HFF-Myc (cell line): ENCODE results near the gene IRX6.

ENCODE experiments used
- DNase-seq: peaks from one replicate; pipeline ENCODE4 v3.0.0-alpha.2; 2011; ENCODE audit warnings: low read depth; ENCODE audit errors: extremely low read depth
- H3K4me3 ChIP-seq: replicated peaks from 2 replicates; pipeline ENCODE4 v1.5.1; 2011; ENCODE audit warnings: low read depth, mild to moderate bottlenecking, control low read depth, low read length
- CTCF ChIP-seq: IDR thresholded peaks from 2 replicates; pipeline ENCODE4 v1.5.1; 2012; ENCODE audit warnings: mild to moderate bottlenecking, low read depth, low read length, control low read depth; ENCODE audit errors: missing control alignments

Gene IRX6

GRCh38 chr16:55351936-55352335, 27.9 kb downstream of the IRX6 start:
- no peak for DNase-seq
- no peak for TF ChIP-seq CTCF
- no peak overlapping the region for H3K4me3 ChIP-seq

- DNase-seq: no peak
- no peak for TF ChIP-seq CTCF
- H3K4me3 ChIP-seq: no peak overlapping the region
Measured at GRCh38 chr16:55357241-55357640, 33.2 kb downstream of the IRX6 start.

- no peak for DNase-seq
- H3K4me3 ChIP-seq: no peak overlapping the region
- no peak for TF ChIP-seq CTCF
Measured at GRCh38 chr16:55359946-55360345, 35.9 kb downstream of the IRX6 start.

GRCh38 chr16:55364811-55365210, 40.8 kb downstream of the IRX6 start:
- TF ChIP-seq CTCF: no peak
- no peak for DNase-seq
- no peak overlapping the region for H3K4me3 ChIP-seq

- TF ChIP-seq CTCF: no peak
- H3K4me3 ChIP-seq: no peak overlapping the region
- DNase-seq: no peak
Measured at GRCh38 chr16:55367301-55367811, 43.4 kb downstream of the IRX6 start.

GRCh38 chr16:55367866-55368603, 44.0 kb downstream of the IRX6 start:
- TF ChIP-seq CTCF: no peak
- no peak for DNase-seq
- no peak overlapping the region for H3K4me3 ChIP-seq
